K562 (cell line): ENCODE measurements around the gene ATXN7L2. TPM values are rescaled to one million over a fixed set of nuclear protein-coding genes. Genes with fewer than 3 reads are reported as not detected.

Experiments
- ATF7 ChIP-seq: fragments of 450-650 bp; IDR thresholded peaks from 2 replicates; pipeline ENCODE4 v1.7.1; 2014; ENCODE audit warnings: mild to moderate bottlenecking, moderate library complexity
- BDP1 ChIP-seq: IDR thresholded peaks from 3 replicates; pipeline ENCODE4 v1.6.1; 2011; ENCODE audit not compliant: insufficient read length, insufficient read depth
- ERF ChIP-seq: fragments of 450-650 bp; formaldehyde crosslinking; IDR thresholded peaks from 2 replicates; pipeline ENCODE4 v1.4.0; 2020; ENCODE audit warnings: mild to moderate bottlenecking, mixed read lengths
- ETV6 ChIP-seq, 3 experiments: fragments of 150-350 bp in 1 of 3; sonication (generic) in 1 of 3; formaldehyde crosslinking in 1 of 3; IDR thresholded peaks; 2 replicates each; pipeline versions ENCODE4 v1.6.1 to v1.8.0; 2014 to 2022; ENCODE audit warnings: borderline replicate concordance in 2 of 3, low read depth in 2 of 3, antibody characterized with exemption in 1 of 3, low read length in 1 of 3, mild to moderate bottlenecking in 1 of 3, missing genetic modification reagents in 1 of 3
- HNRNPUL1 ChIP-seq: fragments of 200-400 bp; formaldehyde crosslinking; IDR thresholded peaks from 2 replicates; pipeline ENCODE4 v1.6.1; 2017; ENCODE audit warnings: low read length
- PURB ChIP-seq: sonication (generic); formaldehyde crosslinking; IDR thresholded peaks from 2 replicates; pipeline ENCODE4 v1.9.0; 2021; ENCODE audit warnings: low read depth, mild to moderate bottlenecking, missing genetic modification reagents
- RERE ChIP-seq: sonication (generic); formaldehyde crosslinking; IDR thresholded peaks from 2 replicates; pipeline ENCODE4 v1.8.0; 2023; ENCODE audit warnings: missing genetic modification reagents, mild to moderate bottlenecking, borderline replicate concordance
- SMAD1 ChIP-seq: fragments of 150-350 bp; IDR thresholded peaks from 2 replicates; pipeline ENCODE4 v1.6.1; 2014; ENCODE audit warnings: low read length, low read depth; ENCODE audit not compliant: partially characterized antibody
- ZBTB40 ChIP-seq, 2 experiments: fragments of 450-650 bp in 1 of 2; sonication (generic) in 1 of 2; formaldehyde crosslinking in 1 of 2; IDR thresholded peaks; 2 replicates each; pipeline versions ENCODE4 v1.7.1 to v1.9.0; 2016 to 2022; ENCODE audit warnings: inconsistent platforms in 1 of 2, mild to moderate bottlenecking in 1 of 2, missing genetic modification reagents in 1 of 2
- ZNF12 ChIP-seq: sonication (generic); formaldehyde crosslinking; IDR thresholded peaks from 2 replicates; pipeline ENCODE4 v1.4.0; 2020; ENCODE audit warnings: mild to moderate bottlenecking, missing genetic modification reagents
- ZNF217 ChIP-seq: sonication (generic); formaldehyde crosslinking; IDR thresholded peaks from 2 replicates; pipeline ENCODE4 v1.8.0; 2022; ENCODE audit warnings: mild to moderate bottlenecking, missing genetic modification reagents
- ZNF280B ChIP-seq: fragments of 250-450 bp; sonication (Bioruptor Pico); IDR thresholded peaks from 2 replicates; pipeline ENCODE4 v1.5.1; 2021; ENCODE audit warnings: mild to moderate bottlenecking
- polyA plus RNA-seq, 8 experiments: library from polyadenylated mRNA; depleted of rRNA in 4 of 8; stranded (reverse) in 5 of 8; unstranded in 3 of 8; fragments of >200 nt; fragmentation: Nextera tagmentation in 2 of 8; fragmentation: Illumina TruSeq in 1 of 8; extraction: Ambion mirVana in 2 of 8; extraction: Trizol in 1 of 8; gene quantifications; 2 replicates each; pipeline versions ENCODE4 v1.2.1 to v1.2.3, GENCODE V29; 2011 to 2014; ENCODE audit warnings: inconsistent platforms in 1 of 8, missing spikeins in 1 of 8
- total RNA-seq, 7 experiments: library from RNA; depleted of rRNA in 6 of 7; stranded (reverse); fragments of >200 nt in 6 of 7; fragmentation: Illumina TruSeq in 2 of 7; extraction: Trizol in 2 of 7; gene quantifications; 2 replicates each; pipeline versions ENCODE4 v1.2.1 to v1.2.3, GENCODE V29; 2011 to 2021; ENCODE audit warnings: low replicate concordance in 1 of 7

ATXN7L2 gene
- total and polyA plus RNA-seq, 9 of the 15 experiments (the other 6 are each of a cell fraction or from before 2014, with no cell fraction given): 0.21 to 10.4 (median 5.8) TPM

GRCh38 chr1:109478806-109479205, 4.9 kb upstream of the ATXN7L2 start (continued):
- TF ChIP-seq ETV6 (IDR thresholded peaks at IDR 0.05; ENCODE audit: borderline replicate concordance in 1 of 2, low read depth in 2 of 2, low read length in 1 of 2) (no peak), ETV6 (CRISPR knock-in tag; IDR thresholded peaks at IDR 0.05; ENCODE audit: borderline replicate concordance) (no peak), ERF (CRISPR knock-in tag) (no peak), SMAD1 (no peak), ZNF12 (CRISPR knock-in tag) (no peak), ZNF217 (CRISPR knock-in tag) (no peak), ZNF280B (CRISPR knock-in tag) (no peak), BDP1 (no peak), ATF7 (no peak), ZBTB40 (IDR thresholded peaks at IDR 0.05) (no peak), ZBTB40 (CRISPR knock-in tag; IDR thresholded peaks at IDR 0.05) (no peak), RERE (no peak), PURB (CRISPR knock-in tag) (no peak), HNRNPUL1 (no peak)
